ENCODE measurements around the gene RERG. TPM values are rescaled to one million over a fixed set of nuclear protein-coding genes. Genes with fewer than 3 reads are reported as not detected.

Gene RERG
- total RNA-seq, 2 donors from 2014 or later, result not detected

GRCh38 chr12:15168026-15168678 lies 53.1 kb downstream of the RERG start:
- H3K27me3 Mint-ChIP-seq (ENCODE audit: low read depth), result peaks cover 9% of the 10 kb centered on the region
- DNase-seq (no peak), ATAC-seq (replicated peaks in 1 of 2) (no peak)
- H3K4me1 Mint-ChIP-seq (ENCODE audit: low read depth), result no peaks in the 10 kb centered on the region
- no peaks in the 10 kb centered on the region for H3K36me3 Mint-ChIP-seq (ENCODE audit: insufficient read depth in 2 of 2)
- H3K4me3 Mint-ChIP-seq, result no peak overlapping the region
- no peak overlapping the region for H3K27ac Mint-ChIP-seq
- H3K9me3 Mint-ChIP-seq, result no peaks in the 10 kb centered on the region

GRCh38 chr12:15165012-15165659 lies 56.1 kb downstream of the RERG start:
- no peaks in the 10 kb centered on the region for H3K4me1 Mint-ChIP-seq (ENCODE audit: low read depth)
- H3K4me3 Mint-ChIP-seq, result no peak overlapping the region
- no peaks in the 10 kb centered on the region for H3K9me3 Mint-ChIP-seq
- DNase-seq, result no peak
- H3K27ac Mint-ChIP-seq, result no peak overlapping the region
- H3K36me3 Mint-ChIP-seq (ENCODE audit: insufficient read depth in 2 of 2), result no peaks in the 10 kb centered on the region
- H3K27me3 Mint-ChIP-seq (ENCODE audit: low read depth), result peaks cover 9% of the 10 kb centered on the region
- no peak for ATAC-seq (replicated peaks in 1 of 2)

DNA sequence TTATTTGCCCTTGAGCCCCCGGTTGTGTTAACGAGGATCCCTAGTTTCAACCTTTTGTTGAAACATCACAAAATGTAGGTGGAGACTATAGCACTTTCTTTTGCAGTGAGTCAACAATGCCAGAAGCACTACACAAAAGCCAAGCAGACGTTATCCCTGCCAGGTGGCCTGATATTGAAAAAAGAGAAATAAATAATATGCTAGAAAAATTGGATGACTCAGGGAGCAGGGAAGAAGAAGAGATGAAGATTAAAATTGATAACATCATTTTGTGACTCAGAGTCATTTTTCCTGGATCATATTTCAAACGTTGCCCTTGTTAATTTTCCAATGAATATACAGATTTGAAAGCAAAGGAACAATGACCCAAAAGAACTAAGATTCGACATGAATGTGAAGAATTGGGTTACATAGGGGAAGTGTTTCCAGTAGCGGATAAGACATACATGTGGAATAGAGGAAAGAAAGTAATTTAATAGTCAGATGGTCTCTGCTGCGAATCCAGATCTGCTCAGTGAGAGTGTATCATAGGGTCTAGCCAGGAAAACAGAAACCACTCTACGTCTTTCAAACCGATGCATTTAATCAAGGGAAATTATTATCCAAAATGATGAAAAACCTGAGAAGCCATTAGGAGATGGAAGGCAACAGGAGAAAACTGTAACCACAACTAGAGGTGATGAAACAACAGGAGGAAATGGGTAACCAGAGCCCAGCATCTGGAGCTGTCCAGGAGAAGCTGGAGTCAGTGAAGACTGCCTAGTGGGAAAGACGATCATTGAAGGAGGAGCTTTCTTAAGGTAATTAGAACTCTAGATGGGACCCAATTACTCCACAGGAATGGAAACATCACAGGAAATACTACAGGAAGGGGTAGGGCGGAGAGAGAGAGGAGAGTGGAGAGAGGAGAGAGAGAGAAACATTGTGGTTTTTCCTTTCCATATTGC lies 57.9 kb downstream of the RERG start:
- Mint-ChIP-seq H3K9me3 (no peaks in the 10 kb centered on the region), H3K36me3 (ENCODE audit: insufficient read depth in 2 of 2) (no peaks in the 10 kb centered on the region), H3K27me3 (ENCODE audit: low read depth) (no peaks in the 10 kb centered on the region), H3K4me1 (ENCODE audit: low read depth) (no peaks in the 10 kb centered on the region), H3K4me3 (no peak overlapping the region), H3K27ac (no peak overlapping the region)
- DNase-seq (no peak), ATAC-seq (replicated peaks in 1 of 2) (no peak)

DNA sequence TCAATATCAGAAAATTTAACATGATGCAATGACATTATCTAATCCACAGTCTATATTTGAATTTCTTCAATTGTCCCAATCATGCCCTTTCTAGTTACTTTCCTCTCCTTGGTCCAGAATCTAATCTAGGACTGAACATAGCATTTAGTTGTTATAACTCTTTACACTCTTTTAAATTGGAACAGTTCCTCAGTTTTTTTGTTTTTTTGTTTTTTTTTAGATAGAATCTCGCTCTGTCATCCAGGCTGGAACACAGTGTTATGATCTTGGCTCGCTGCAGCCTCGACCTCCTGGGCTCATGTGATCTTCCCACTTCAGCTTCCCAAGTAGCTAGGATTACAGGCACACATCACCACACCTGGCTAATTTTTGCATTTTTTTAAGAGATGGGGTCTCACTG lies 63.1 kb downstream of the RERG start:
- Mint-ChIP-seq H3K4me1 (ENCODE audit: low read depth) (no peaks in the 10 kb centered on the region), H3K9me3 (no peaks in the 10 kb centered on the region), H3K27me3 (ENCODE audit: low read depth) (no peaks in the 10 kb centered on the region), H3K36me3 (ENCODE audit: insufficient read depth in 2 of 2) (no peaks in the 10 kb centered on the region), H3K27ac (no peak overlapping the region), H3K4me3 (no peak overlapping the region)
- DNase-seq (no peak), ATAC-seq (replicated peaks in 1 of 2) (no peak)

GRCh38 chr12:15157269-15157671 lies 63.9 kb downstream of the RERG start:
- DNase-seq, result no peak
- no peak overlapping the region for H3K27ac Mint-ChIP-seq
- no peaks in the 10 kb centered on the region for H3K36me3 Mint-ChIP-seq (ENCODE audit: insufficient read depth in 2 of 2)
- H3K27me3 Mint-ChIP-seq (ENCODE audit: low read depth), result no peaks in the 10 kb centered on the region
- no peaks in the 10 kb centered on the region for H3K4me1 Mint-ChIP-seq (ENCODE audit: low read depth)
- H3K4me3 Mint-ChIP-seq, result no peak overlapping the region
- H3K9me3 Mint-ChIP-seq, result no peaks in the 10 kb centered on the region
- ATAC-seq (replicated peaks in 1 of 2), result no peak

GRCh38 chr12:15155271-15155670 lies 65.9 kb downstream of the RERG start:
- no peak for ATAC-seq (replicated peaks in 1 of 2)

GRCh38 chr12:15154103-15154502 lies 67.1 kb downstream of the RERG start:
- Mint-ChIP-seq H3K9me3 (no peaks in the 10 kb centered on the region), H3K27ac (no peak overlapping the region), H3K27me3 (ENCODE audit: low read depth) (no peaks in the 10 kb centered on the region), H3K4me3 (no peak overlapping the region), H3K4me1 (ENCODE audit: low read depth) (no peaks in the 10 kb centered on the region), H3K36me3 (ENCODE audit: insufficient read depth in 2 of 2) (no peaks in the 10 kb centered on the region)
- no peak for ATAC-seq (replicated peaks in 1 of 2)
- no peak for DNase-seq

More at GRCh38 chr12:15155271-15155670, 65.9 kb downstream of the RERG start:
- H3K36me3 Mint-ChIP-seq (ENCODE audit: insufficient read depth in 2 of 2), result no peaks in the 10 kb centered on the region
- H3K4me3 Mint-ChIP-seq, result no peak overlapping the region
- no peaks in the 10 kb centered on the region for H3K4me1 Mint-ChIP-seq (ENCODE audit: low read depth)
- H3K9me3 Mint-ChIP-seq, result no peaks in the 10 kb centered on the region
- no peak for DNase-seq
- H3K27me3 Mint-ChIP-seq (ENCODE audit: low read depth), result no peaks in the 10 kb centered on the region
- H3K27ac Mint-ChIP-seq, result no peak overlapping the region

DNA sequence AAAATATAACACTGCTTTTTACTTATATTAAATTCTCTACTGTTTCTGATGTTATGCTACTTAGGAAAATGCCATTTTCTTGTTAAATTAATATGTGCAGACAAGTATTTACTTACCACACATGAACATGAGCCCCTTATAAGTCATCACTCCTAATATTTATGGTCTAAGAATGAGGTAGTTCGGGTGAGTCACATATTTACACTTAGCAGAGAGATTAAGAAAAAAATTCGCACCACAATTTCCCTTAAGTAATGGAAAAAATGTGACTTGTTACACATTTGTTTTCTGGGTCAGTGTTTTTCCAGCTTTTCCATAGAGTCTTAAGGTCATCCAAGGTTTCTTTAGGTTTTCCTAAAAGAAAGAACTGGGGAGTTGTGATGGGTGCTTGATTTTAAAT lies 68.3 kb downstream of the RERG start:
- Mint-ChIP-seq H3K27me3 (ENCODE audit: low read depth) (no peaks in the 10 kb centered on the region), H3K4me3 (no peak overlapping the region), H3K4me1 (ENCODE audit: low read depth) (no peaks in the 10 kb centered on the region), H3K9me3 (no peaks in the 10 kb centered on the region), H3K27ac (no peak overlapping the region), H3K36me3 (ENCODE audit: insufficient read depth in 2 of 2) (no peaks in the 10 kb centered on the region)
- DNase-seq (no peak), ATAC-seq (replicated peaks in 1 of 2) (no peak)

DNA sequence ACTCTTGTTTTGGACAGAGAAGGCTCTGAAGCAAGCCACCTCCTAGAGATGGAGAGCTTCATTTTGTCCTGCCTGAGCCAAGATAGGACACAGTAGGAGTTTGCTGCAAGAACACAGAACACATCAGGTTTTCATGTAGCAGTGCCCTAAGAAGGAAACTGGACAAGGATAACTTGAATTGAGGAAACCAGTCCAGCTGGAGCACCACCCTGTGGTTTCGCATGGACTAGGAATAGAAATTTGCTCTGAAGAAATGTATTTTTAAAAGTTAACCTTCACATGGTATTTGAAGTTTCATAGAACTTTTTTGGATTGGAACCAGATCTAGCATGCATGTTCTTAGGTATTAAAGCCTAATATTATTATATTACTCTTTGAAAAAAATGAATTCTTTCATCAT lies 68.8 kb downstream of the RERG start:
- H3K27ac Mint-ChIP-seq, result no peak overlapping the region
- H3K36me3 Mint-ChIP-seq (ENCODE audit: insufficient read depth in 2 of 2), result no peaks in the 10 kb centered on the region
- no peak overlapping the region for H3K4me3 Mint-ChIP-seq
- DNase-seq (no peak), ATAC-seq (replicated peaks in 1 of 2) (no peak)
- no peaks in the 10 kb centered on the region for H3K4me1 Mint-ChIP-seq (ENCODE audit: low read depth)
- no peaks in the 10 kb centered on the region for H3K9me3 Mint-ChIP-seq
- no peaks in the 10 kb centered on the region for H3K27me3 Mint-ChIP-seq (ENCODE audit: low read depth)

- no peak for DNase-seq
- Mint-ChIP-seq H3K9me3 (no peaks in the 10 kb centered on the region), H3K27me3 (ENCODE audit: low read depth) (no peaks in the 10 kb centered on the region), H3K36me3 (ENCODE audit: insufficient read depth in 2 of 2) (no peaks in the 10 kb centered on the region), H3K27ac (no peak overlapping the region), H3K4me3 (no peak overlapping the region), H3K4me1 (ENCODE audit: low read depth) (no peaks in the 10 kb centered on the region)
- ATAC-seq (replicated peaks in 1 of 2), result no peak
Observed at GRCh38 chr12:15151161-15152091, 69.8 kb downstream of the RERG start.

DNA sequence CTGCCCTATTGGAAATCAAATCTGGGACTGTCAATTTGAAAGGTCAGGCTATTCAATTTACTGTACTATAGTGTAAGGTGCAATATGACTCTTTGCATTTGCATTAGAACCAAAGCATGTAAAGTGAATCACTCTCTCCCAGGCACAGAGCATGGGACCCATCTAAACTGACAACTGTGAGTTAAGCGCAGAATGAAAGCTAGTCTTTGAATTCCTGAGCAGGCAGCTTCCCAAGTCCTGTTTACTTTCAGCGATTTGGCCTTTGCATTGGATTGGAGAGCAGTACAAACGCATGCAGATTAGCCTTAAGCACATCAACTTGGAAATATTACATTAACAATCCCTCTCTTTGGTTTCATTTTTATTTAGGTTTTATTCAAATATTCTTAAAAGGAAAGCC lies 74.6 kb downstream of the RERG start:
- DNase-seq, result no peak
- H3K27me3 Mint-ChIP-seq (ENCODE audit: low read depth), result peaks cover 16% of the 10 kb centered on the region
- H3K4me1 Mint-ChIP-seq (ENCODE audit: low read depth), result no peaks in the 10 kb centered on the region
- H3K27ac Mint-ChIP-seq, result no peak overlapping the region
- no peaks in the 10 kb centered on the region for H3K36me3 Mint-ChIP-seq (ENCODE audit: insufficient read depth in 2 of 2)
- H3K4me3 Mint-ChIP-seq, result no peak overlapping the region
- no peak for ATAC-seq (replicated peaks in 1 of 2)
- H3K9me3 Mint-ChIP-seq, result no peaks in the 10 kb centered on the region

GRCh38 chr12:15143467-15143866 lies 77.8 kb downstream of the RERG start:
- no peak for ATAC-seq (replicated peaks in 1 of 2)
- no peaks in the 10 kb centered on the region for H3K9me3 Mint-ChIP-seq
- no peak for DNase-seq
- no peaks in the 10 kb centered on the region for H3K4me1 Mint-ChIP-seq (ENCODE audit: low read depth)
- H3K27ac Mint-ChIP-seq, result no peak overlapping the region
- peaks cover 30% of the 10 kb centered on the region for H3K27me3 Mint-ChIP-seq (ENCODE audit: low read depth)
- H3K4me3 Mint-ChIP-seq, result no peak overlapping the region
- H3K36me3 Mint-ChIP-seq (ENCODE audit: insufficient read depth in 2 of 2), result no peaks in the 10 kb centered on the region

Data from activated T-cell treated with anti-CD3 and anti-CD28 coated beads, Interleukin-2, amount 50 U/mL, for 72 hours (primary cell).